HCT116 (cell line): ENCODE data around the gene MRGPRX2. TPM values are rescaled to one million over a fixed set of nuclear protein-coding genes. Genes with fewer than 3 reads are reported as not detected.

Source experiments
- ATAC-seq: fragments of 200-7000 bp; cut with Tn5 transposase; 2 replicates; pipeline ENCODE4 v1.9.1; 2020; ENCODE audit warnings: mild to moderate bottlenecking, moderate library complexity
- BruUV-seq: library from RNA; stranded (reverse); fragments of 400-500 nt; replicated peaks from 2 replicates; lab custom pipeline; 2021; lab: Mats Ljungman, UMichigan
- CTCF ChIA-PET: fragments of 300-600 bp; sonication (Branson Sonifier 250); formaldehyde crosslinking; loops from one replicate; lab custom pipeline; 2021; ENCODE audit warnings: antibody characterized with exemption; lab: Charles Lee
- POLR2A ChIA-PET: fragments of 300-600, 350-600 bp; sonication (Branson Sonifier 250); formaldehyde crosslinking; loops from one replicate; lab custom pipeline; 2021; ENCODE audit warnings: antibody characterized with exemption; lab: Charles Lee
- RAD21 ChIA-PET, 2 experiments: fragments of 300-600 bp; sonication (Branson Sonifier 250); formaldehyde crosslinking; loops; one replicate each; lab custom pipeline; 2023; ENCODE audit warnings: low total read pairs in 2 of 2; ENCODE audit not compliant: uncharacterized antibody in 2 of 2, unreplicated experiment in 2 of 2, low non-redundant PET in 1 of 2; lab: Charles Lee
- DNase-seq: peaks from one replicate; pipeline ENCODE4 v3.0.0-alpha.2; 2010; ENCODE audit warnings: low read depth, low spot score
- H2AFZ ChIP-seq: fragments of 200-600 bp; shearing (Covaris generic), sonication (generic); 2 replicates; pipeline ENCODE4 v1.6.1; 2017; ENCODE audit warnings: low read depth, mixed run types, mixed read lengths, antibody characterized with exemption, low read length; ENCODE audit not compliant: poor library complexity, severe bottlenecking
- H3K27ac ChIP-seq: 2 replicates; pipeline ENCODE4 v1.5.1; 2012; ENCODE audit warnings: low read depth, low read length
- H3K27me3 ChIP-seq: fragments of 200-600 bp; sonication (generic); 2 replicates; pipeline ENCODE4 v1.6.1; 2016; ENCODE audit warnings: mixed run types, low read length, mixed read lengths; ENCODE audit not compliant: insufficient read depth
- H3K36me3 ChIP-seq, 2 experiments: fragments of 200-500 bp in 1 of 2; fragments of 200-600 bp in 1 of 2; sonication (Bioruptor generic) in 1 of 2; sonication (generic) in 1 of 2; 2 replicates each; pipeline versions ENCODE4 v1.5.1 to v1.6.1; 2014 to 2016; ENCODE audit warnings: low read length in 2 of 2, inconsistent platforms in 1 of 2, mixed read lengths in 1 of 2, mixed run types in 1 of 2; ENCODE audit not compliant: insufficient read depth in 2 of 2, control insufficient read depth in 1 of 2
- H3K4me1 ChIP-seq, 2 experiments: fragments of 200-600 bp in 1 of 2; sonication (generic) in 1 of 2; 2 replicates each; pipeline versions ENCODE4 v1.5.1 to v1.6.1; 2012 to 2017; ENCODE audit warnings: low read length in 2 of 2, inconsistent platforms in 1 of 2, mild to moderate bottlenecking in 1 of 2, mixed read lengths in 1 of 2, mixed run types in 1 of 2, moderate library complexity in 1 of 2; ENCODE audit not compliant: insufficient read depth in 2 of 2, control insufficient read depth in 1 of 2
- H3K4me2 ChIP-seq: fragments of 200-600 bp; sonication (generic); 2 replicates; pipeline ENCODE4 v1.6.1; 2017; ENCODE audit warnings: mixed run types, low read length, mixed read lengths
- H3K4me3 ChIP-seq, 2 experiments: fragments of 200-600 bp in 1 of 2; sonication (generic) in 1 of 2; replicated peaks in 1 of 2; 2 replicates each; pipeline ENCODE4 v1.5.1; 2011 to 2016; ENCODE audit warnings: low read length in 2 of 2, control low read depth in 1 of 2, low read depth in 1 of 2, mild to moderate bottlenecking in 1 of 2, mixed read lengths in 1 of 2, mixed run types in 1 of 2
- H3K79me2 ChIP-seq: fragments of 200-600 bp; sonication (generic); 2 replicates; pipeline ENCODE4 v1.6.1; 2017; ENCODE audit warnings: mild to moderate bottlenecking, mixed run types, low read length, moderate library complexity, mixed read lengths; ENCODE audit not compliant: insufficient read depth
- H3K9ac ChIP-seq: fragments of 200-600 bp; sonication (generic); 2 replicates; pipeline ENCODE4 v1.6.1; 2016; ENCODE audit warnings: low read length, mixed read lengths
- H3K9me2 ChIP-seq: fragments of 200-600 bp; sonication (generic), shearing (Covaris generic); 2 replicates; pipeline ENCODE4 v1.6.1; 2017; ENCODE audit warnings: mixed run types, mild to moderate bottlenecking, moderate library complexity; ENCODE audit not compliant: insufficient read depth
- H3K9me3 ChIP-seq, 2 experiments: fragments of 200-500 bp in 1 of 2; fragments of 200-600 bp in 1 of 2; sonication (Bioruptor generic) in 1 of 2; sonication (generic) in 1 of 2; 2 replicates each; pipeline ENCODE4 v1.6.1; 2014 to 2017; ENCODE audit warnings: low read length in 2 of 2, mixed read lengths in 2 of 2, inconsistent platforms in 1 of 2, low read depth in 1 of 2, mild to moderate bottlenecking in 1 of 2, mixed run types in 1 of 2, moderate library complexity in 1 of 2; ENCODE audit not compliant: control insufficient read depth in 1 of 2, insufficient read depth in 1 of 2
- H4K20me1 ChIP-seq: fragments of 200-600 bp; sonication (generic), shearing (Covaris generic); 2 replicates; pipeline ENCODE4 v1.6.1; 2017; ENCODE audit warnings: mixed run types, mild to moderate bottlenecking, moderate library complexity; ENCODE audit not compliant: insufficient read depth
- ATF3 ChIP-seq: IDR thresholded peaks from 2 replicates; pipeline ENCODE4 v1.6.1; 2012
- EZH2 ChIP-seq: fragments of 200-600 bp; sonication (generic); IDR thresholded peaks from 2 replicates; pipeline ENCODE4 v1.6.1; 2017; ENCODE audit warnings: antibody characterized with exemption, mixed run types
- EZH2phosphoT487 ChIP-seq: fragments of 200-600 bp; IDR thresholded peaks from 2 replicates; pipeline ENCODE4 v1.6.1; 2018; ENCODE audit warnings: antibody characterized with exemption, borderline replicate concordance
- JUND ChIP-seq: IDR thresholded peaks from 2 replicates; pipeline ENCODE4 v1.6.1; 2012
- RAD21 ChIP-seq: IDR thresholded peaks from 2 replicates; pipeline ENCODE4 v1.6.1; 2012; ENCODE audit warnings: low read depth, mild to moderate bottlenecking
- TCF7L2 ChIP-seq: IDR thresholded peaks from 2 replicates; pipeline ENCODE4 v1.7.0; 2011; ENCODE audit warnings: borderline replicate concordance, inconsistent platforms; ENCODE audit not compliant: insufficient read depth, insufficient read length; ENCODE audit errors: extremely low read depth
- ZFX ChIP-seq: fragments of 450-650 bp; IDR thresholded peaks from 2 replicates; pipeline ENCODE4 v1.6.1; 2017
- ZNF274 ChIP-seq: fragments of 200-500 bp; sonication (Bioruptor generic); IDR thresholded peaks from 2 replicates; pipeline ENCODE4 v1.6.1; 2014; ENCODE audit warnings: mild to moderate bottlenecking, low read depth, low read length, inconsistent platforms
- intact Hi-C: fragments of 100-400 bp; cut with micrococcal nuclease; formaldehyde crosslinking; loops from 2 replicates; pipeline ENCODE4 v1.10.0; 2022
- total RNA-seq: library from RNA; stranded (reverse); gene quantifications from one replicate; pipeline ENCODE4 v1.2.1, GENCODE V29; 2021; ENCODE audit not compliant: unreplicated experiment
- TF ChIP-seq, protein P1 (sequence below): IDR thresholded peaks from 2 replicates; pipeline ENCODE4 v1.6.1; 2011; ENCODE audit warnings: mild to moderate bottlenecking, low read length, moderate library complexity; ENCODE audit not compliant: insufficient replicate concordance; ENCODE audit errors: extremely low read depth
- TF ChIP-seq, protein P2 (sequence below): IDR thresholded peaks from 2 replicates; pipeline ENCODE4 v1.6.1; 2012

The MRGPRX2 gene
- total RNA-seq, 1 experiment from 2014 or later: not detected

DNA sequence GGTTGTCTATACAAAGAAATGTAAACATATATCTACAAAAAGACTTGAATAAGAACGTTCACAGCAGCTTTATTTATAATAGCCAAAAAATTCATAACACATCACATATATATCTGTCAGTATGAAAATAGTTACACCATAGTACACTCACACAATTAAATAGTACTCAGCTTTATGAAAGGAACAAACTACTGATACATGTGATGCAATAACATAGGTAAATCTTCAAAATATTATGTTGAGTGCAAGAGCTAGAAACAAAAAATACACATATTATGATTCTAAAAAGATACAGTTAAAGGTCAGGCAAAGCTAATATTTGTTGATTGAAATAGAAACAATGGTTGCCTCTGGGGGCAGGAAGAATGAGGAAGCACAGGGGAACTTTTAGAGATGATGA, 6.6 kb downstream of the MRGPRX2 start:
- POLR2A ChIA-PET: no interaction called here

More for the DNA sequence above, 6.6 kb downstream of the MRGPRX2 start:
- DNase-seq (no peak), ATAC-seq (no peak)
- Histone ChIP-seq H3K9me3 (no peaks in the 10 kb centered on the region), H3K4me1 (no peaks in the 10 kb centered on the region), H3K4me2 (no peak overlapping the region), H3K27ac (no peak overlapping the region), H3K79me2 (no peaks in the 10 kb centered on the region), H3K9ac (no peak overlapping the region), H2AFZ (no peak overlapping the region), H3K9me2 (no peaks in the 10 kb centered on the region), H4K20me1 (no peaks in the 10 kb centered on the region), H3K27me3 (peaks cover 51% of the 10 kb centered on the region), H3K4me3 (no peak overlapping the region), H3K36me3 (no peaks in the 10 kb centered on the region)
- ChIA-PET CTCF (interaction anchor here (1.9 kb wide), 1 partner anchor 17 kb away, joined by 9 read pairs; no protein-coding TSS in a partner anchor), RAD21 (no interaction called here)
- intact Hi-C loops: no loop called here
- no peak for TF ChIP-seq EZH2phosphoT487
- TF ChIP-seq, protein P1, sequence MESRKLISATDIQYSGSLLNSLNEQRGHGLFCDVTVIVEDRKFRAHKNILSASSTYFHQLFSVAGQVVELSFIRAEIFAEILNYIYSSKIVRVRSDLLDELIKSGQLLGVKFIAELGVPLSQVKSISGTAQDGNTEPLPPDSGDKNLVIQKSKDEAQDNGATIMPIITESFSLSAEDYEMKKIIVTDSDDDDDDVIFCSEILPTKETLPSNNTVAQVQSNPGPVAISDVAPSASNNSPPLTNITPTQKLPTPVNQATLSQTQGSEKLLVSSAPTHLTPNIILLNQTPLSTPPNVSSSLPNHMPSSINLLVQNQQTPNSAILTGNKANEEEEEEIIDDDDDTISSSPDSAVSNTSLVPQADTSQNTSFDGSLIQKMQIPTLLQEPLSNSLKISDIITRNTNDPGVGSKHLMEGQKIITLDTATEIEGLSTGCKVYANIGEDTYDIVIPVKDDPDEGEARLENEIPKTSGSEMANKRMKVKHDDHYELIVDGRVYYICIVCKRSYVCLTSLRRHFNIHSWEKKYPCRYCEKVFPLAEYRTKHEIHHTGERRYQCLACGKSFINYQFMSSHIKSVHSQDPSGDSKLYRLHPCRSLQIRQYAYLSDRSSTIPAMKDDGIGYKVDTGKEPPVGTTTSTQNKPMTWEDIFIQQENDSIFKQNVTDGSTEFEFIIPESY: no peak
- TF ChIP-seq ZFX: no peak
- no peak for TF ChIP-seq EZH2
- TF ChIP-seq ATF3: no peak
- TF ChIP-seq RAD21: no peak
- no peak for TF ChIP-seq TCF7L2
- no peak for TF ChIP-seq ZNF274
- TF ChIP-seq, protein P2, sequence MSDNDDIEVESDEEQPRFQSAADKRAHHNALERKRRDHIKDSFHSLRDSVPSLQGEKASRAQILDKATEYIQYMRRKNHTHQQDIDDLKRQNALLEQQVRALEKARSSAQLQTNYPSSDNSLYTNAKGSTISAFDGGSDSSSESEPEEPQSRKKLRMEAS: no peak
- no peak for TF ChIP-seq JUND
- BruUV-seq: no TSS peak
